Measurements from ENCODE around the gene MBD2. TPM values are rescaled to one million over a fixed set of nuclear protein-coding genes. Genes with fewer than 3 reads are reported as not detected.

MBD2 gene
- total and polyA plus RNA-seq, 2 of the 8 experiments (the other 6 are each of a cell fraction or from before 2014, with no cell fraction given) = 36.2 to 52.7 TPM

DNA sequence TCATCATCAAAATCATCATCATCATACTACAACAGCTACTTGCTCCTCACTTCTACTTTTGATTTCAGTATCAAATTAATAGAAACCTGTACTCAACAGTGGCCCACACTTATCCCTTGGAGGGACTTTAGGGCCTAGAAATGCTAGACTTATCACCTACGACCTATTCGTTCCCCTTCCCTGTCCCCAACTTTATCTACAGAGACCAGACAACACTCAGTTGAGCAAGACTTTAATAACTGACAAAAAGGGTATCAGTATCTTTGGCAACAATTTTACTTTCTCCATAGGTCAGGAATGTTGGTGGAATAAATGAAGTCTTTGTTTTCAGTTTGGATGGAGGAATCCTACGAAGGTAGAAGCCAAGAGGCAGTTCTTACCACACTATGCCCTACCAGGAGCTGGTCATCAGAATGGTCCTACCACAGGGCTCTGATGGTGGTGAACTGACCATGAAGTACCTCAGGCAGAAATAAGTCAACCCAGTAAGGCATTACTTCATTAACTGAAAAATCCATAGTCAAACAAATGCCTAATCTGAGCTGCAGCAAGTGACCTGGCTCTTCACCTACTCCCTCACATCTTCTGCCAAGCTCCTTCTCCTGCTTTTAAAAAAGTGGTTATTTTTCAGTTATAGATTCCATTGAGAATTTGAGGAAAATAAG is 26.6 kb downstream of the MBD2 start (continued):
- TF ChIP-seq ZNF274 (IDR thresholded peaks at IDR 0.05; ENCODE audit: borderline replicate concordance, extremely low read depth, low read length) (no peak), CTBP2 (IDR thresholded peaks at IDR 0.05; ENCODE audit: borderline replicate concordance, insufficient read depth, insufficient read length, low read length) (no peak), CBX5 (IDR thresholded peaks at IDR 0.05; ENCODE audit: low read depth, low read length) (no peak), POLR2AphosphoS5 (IDR thresholded peaks at IDR 0.05; ENCODE audit: low read depth, low read length) (no peak), FOSL1 (IDR thresholded peaks at IDR 0.05; ENCODE audit: insufficient read depth, low read depth, low read length) (no peak), RNF2 (IDR thresholded peaks at IDR 0.05; ENCODE audit: borderline replicate concordance, low read depth, low read length, missing control alignments, poor library complexity, severe bottlenecking) (no peak), MAFK (IDR thresholded peaks at IDR 0.05; ENCODE audit: low read depth, low read length) (no peak), KDM5A (IDR thresholded peaks at IDR 0.05; ENCODE audit: low read length) (no peak), PHF8 (conservative IDR thresholded peaks at IDR 0.05; ENCODE audit: low read depth, low read length) (no peak)
- TF ChIP-seq, protein P1, sequence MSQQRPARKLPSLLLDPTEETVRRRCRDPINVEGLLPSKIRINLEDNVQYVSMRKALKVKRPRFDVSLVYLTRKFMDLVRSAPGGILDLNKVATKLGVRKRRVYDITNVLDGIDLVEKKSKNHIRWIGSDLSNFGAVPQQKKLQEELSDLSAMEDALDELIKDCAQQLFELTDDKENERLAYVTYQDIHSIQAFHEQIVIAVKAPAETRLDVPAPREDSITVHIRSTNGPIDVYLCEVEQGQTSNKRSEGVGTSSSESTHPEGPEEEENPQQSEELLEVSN (IDR thresholded peaks at IDR 0.05) = no peak

Data from H1 (cell line).